ENCODE data around the gene HELB. TPM values are rescaled to one million over a fixed set of nuclear protein-coding genes. Genes with fewer than 3 reads are reported as not detected.
A peak's percentile ranks its signal among the peaks of the same experiment; 100 is the strongest.

The HELB gene
- total RNA-seq, 2 donors from 2014 or later = 29.7 to 31.9 TPM

DNA sequence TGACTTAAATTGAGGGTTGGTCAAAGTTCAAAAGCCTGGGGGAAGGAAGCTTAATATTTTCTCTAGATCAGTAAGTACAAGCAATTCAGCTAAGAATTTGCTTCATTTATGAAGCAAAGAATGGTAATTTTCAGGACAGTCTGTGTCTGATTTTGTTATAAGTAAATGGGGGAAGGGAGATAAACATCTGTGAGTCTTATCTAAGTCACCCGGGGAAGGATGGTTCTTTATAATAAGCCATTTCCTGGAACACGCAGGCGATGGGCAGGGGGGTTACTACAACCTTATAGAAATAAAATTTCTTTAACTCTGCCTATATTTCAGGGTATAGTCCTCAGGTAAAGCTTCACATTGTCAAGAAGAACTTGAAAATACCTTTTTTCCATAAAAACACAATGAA, 42.9 kb downstream of the HELB start:
- Mint-ChIP-seq H3K9me3 (peaks cover 0 to 2% of the 10 kb centered on the region in 2 donors), H3K4me1 (ENCODE audit: low read depth) (peaks cover 45% of the 10 kb centered on the region), H3K27me3 (ENCODE audit: low read depth) (no peaks in the 10 kb centered on the region), H3K36me3 (ENCODE audit: insufficient read depth in 2 of 2) (peaks cover 25 to 42% of the 10 kb centered on the region in 2 donors), H3K4me3 (peak overlapping the region; percentile 40 to 53), H3K27ac (peak overlapping the region; percentile 98)
- DNase-seq (no peak), ATAC-seq (replicated peaks in 1 of 2) (no peak)

DNA sequence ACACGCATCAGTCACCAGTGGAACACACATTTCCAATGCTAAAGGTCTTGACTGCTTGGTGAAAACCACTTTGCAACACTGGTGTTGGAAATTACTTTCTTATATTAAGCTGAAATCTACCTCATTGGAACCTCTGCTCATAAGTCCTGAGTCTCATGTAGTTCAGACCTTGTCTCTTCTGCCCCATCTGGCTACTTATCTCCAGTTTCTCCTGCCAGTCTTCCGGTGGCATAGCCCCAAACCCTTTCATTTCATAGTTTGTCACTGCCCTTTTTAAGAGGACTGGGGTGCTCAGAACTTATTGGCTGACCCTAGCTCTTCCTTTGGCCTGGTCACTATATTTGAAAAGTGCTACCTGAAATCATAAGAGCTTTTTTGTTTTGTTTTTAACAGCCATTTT, 43.7 kb downstream of the HELB start:
- Mint-ChIP-seq H3K4me3 (no peak overlapping the region), H3K27me3 (ENCODE audit: low read depth) (no peaks in the 10 kb centered on the region), H3K36me3 (ENCODE audit: insufficient read depth in 2 of 2) (peaks cover 21 to 40% of the 10 kb centered on the region in 2 donors), H3K4me1 (ENCODE audit: low read depth) (peaks cover 43% of the 10 kb centered on the region), H3K9me3 (peaks cover 0 to 2% of the 10 kb centered on the region in 2 donors), H3K27ac (peak overlapping the region; percentile 98)
- ATAC-seq (replicated peaks in 1 of 2) = no peak
- DNase-seq = no peak

DNA sequence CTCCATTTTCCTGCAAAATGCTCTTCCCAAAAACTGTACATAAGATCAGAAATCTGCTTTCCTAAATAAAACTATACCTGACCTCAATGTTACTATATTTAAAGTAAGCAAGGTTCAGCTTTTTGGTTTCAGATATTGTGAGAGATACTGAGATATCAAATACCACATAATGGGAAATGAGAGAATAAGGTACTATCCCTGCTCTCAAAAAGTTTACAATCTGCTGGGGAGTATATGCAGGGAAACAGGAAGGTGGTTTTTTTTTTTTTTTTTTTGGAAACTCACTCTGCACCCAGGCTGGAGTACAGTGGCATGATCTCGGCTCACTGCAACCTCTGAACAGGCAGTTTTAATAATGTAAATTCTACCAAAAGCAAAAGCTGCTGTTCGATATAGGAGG, 49.0 kb downstream of the HELB start:
- peaks cover 8% of the 10 kb centered on the region for H3K4me1 Mint-ChIP-seq (ENCODE audit: low read depth)
- H3K4me3 Mint-ChIP-seq = no peak overlapping the region
- ATAC-seq (replicated peaks in 1 of 2) (no peak), DNase-seq (no peak)
- peaks cover 3 to 11% of the 10 kb centered on the region in 2 donors for H3K36me3 Mint-ChIP-seq (ENCODE audit: insufficient read depth in 2 of 2)
- H3K27me3 Mint-ChIP-seq (ENCODE audit: low read depth) = no peaks in the 10 kb centered on the region
- H3K9me3 Mint-ChIP-seq = no peaks in the 10 kb centered on the region
- H3K27ac Mint-ChIP-seq = no peak overlapping the region

DNA sequence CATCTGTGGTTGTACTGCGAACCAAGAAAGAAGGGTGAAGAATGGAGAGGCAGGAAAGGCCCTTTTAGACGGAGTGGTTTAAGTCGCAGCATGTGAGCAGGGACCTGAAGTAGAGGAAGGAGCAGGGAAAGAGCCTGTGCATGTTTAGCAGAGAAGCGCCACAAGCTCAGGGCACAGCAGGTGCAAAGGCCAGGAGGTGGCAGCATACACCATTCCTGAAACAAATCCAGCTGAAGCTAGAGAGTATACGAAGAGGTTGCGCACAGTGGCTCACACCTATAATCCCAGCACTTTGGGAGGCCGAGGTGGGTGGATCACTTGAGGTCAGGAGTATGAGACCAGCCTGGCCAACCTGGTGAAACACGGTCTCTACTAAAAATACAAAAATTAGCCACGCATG, 49.9 kb downstream of the HELB start:
- Mint-ChIP-seq H3K27ac (no peak overlapping the region), H3K36me3 (ENCODE audit: insufficient read depth in 2 of 2) (peaks cover 3 to 11% of the 10 kb centered on the region in 2 donors), H3K4me3 (no peak overlapping the region), H3K9me3 (no peaks in the 10 kb centered on the region), H3K27me3 (ENCODE audit: low read depth) (no peaks in the 10 kb centered on the region), H3K4me1 (ENCODE audit: low read depth) (no peaks in the 10 kb centered on the region)
- no peak for DNase-seq
- ATAC-seq (replicated peaks in 1 of 2) = no peak

DNA sequence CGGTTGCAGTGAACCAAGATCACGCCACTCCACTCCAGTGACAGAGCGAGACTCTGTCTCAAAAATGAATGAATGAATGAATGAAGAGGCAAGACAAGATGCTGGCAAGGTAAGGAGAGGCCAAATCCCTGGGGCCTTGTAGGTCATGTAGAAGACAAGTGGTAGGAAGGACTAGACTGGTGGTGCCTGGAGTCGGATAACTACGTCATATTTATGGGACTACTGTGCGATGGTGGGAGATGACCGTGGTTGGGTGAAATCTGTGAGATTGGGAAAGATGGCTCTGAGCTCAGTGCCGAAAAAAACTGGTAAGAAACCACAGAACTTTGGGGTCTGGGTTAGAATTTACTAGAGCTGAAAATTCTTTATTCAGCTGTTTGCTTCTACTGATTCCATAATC, 50.6 kb downstream of the HELB start:
- ATAC-seq (replicated peaks in 1 of 2) (no peak), DNase-seq (no peak)
- H3K27me3 Mint-ChIP-seq (ENCODE audit: low read depth) = no peaks in the 10 kb centered on the region
- H3K27ac Mint-ChIP-seq = no peak overlapping the region
- H3K9me3 Mint-ChIP-seq = no peaks in the 10 kb centered on the region
- no peaks in the 10 kb centered on the region for H3K4me1 Mint-ChIP-seq (ENCODE audit: low read depth)
- peaks cover 3 to 11% of the 10 kb centered on the region in 2 donors for H3K36me3 Mint-ChIP-seq (ENCODE audit: insufficient read depth in 2 of 2)
- no peak overlapping the region for H3K4me3 Mint-ChIP-seq

DNA sequence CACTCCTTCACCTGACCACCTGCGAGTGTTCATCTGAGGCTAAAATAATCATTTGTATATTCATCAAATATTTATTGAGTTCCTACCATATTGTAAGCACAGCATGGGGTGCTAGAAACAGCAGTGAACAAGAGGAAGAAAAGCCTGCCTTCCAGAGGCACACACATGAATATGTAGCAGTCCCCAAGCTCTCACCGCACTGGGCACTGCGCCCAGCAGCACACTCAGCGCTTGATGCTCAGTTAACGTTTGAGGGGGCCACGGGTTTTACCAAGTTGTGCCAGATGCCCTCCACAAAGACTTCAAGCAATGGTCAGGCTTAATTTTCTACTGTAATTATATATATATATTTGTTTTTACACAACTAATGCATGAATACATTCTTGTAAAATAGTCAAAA, 52.0 kb downstream of the HELB start:
- ATAC-seq (replicated peaks in 1 of 2) (no peak), DNase-seq (no peak)
- Mint-ChIP-seq H3K27me3 (ENCODE audit: low read depth) (no peaks in the 10 kb centered on the region), H3K4me1 (ENCODE audit: low read depth) (no peaks in the 10 kb centered on the region), H3K9me3 (no peaks in the 10 kb centered on the region), H3K27ac (no peak overlapping the region), H3K4me3 (no peak overlapping the region), H3K36me3 (ENCODE audit: insufficient read depth in 2 of 2) (peaks cover 3 to 11% of the 10 kb centered on the region in 2 donors)

DNA sequence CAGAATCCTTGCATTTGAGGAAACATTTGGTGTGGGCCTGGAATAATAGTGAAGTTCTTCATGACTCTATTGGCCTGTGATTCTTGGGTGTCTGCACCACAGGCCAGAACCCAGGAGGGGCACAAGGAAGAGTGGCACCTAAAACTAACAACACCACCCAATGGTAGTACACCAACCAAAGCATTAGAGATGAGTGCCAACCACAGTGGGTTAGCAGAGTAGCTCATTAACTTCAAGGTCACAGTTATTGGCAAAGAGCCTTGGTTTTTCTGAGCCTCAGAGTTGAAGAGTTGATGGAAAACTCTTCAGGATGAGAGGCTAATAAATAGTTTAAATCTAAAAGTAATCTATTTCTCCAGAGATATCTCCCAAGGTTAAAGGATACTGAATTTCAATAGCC, 57.0 kb downstream of the HELB start:
- no peaks in the 10 kb centered on the region for H3K27me3 Mint-ChIP-seq (ENCODE audit: low read depth)
- H3K4me1 Mint-ChIP-seq (ENCODE audit: low read depth) = no peaks in the 10 kb centered on the region
- DNase-seq = no peak
- ATAC-seq (replicated peaks in 1 of 2) = no peak
- peaks cover 0 to 2% of the 10 kb centered on the region in 2 donors for H3K36me3 Mint-ChIP-seq (ENCODE audit: insufficient read depth in 2 of 2)
- no peak overlapping the region for H3K4me3 Mint-ChIP-seq
- no peak overlapping the region for H3K27ac Mint-ChIP-seq
- H3K9me3 Mint-ChIP-seq = no peaks in the 10 kb centered on the region

DNA sequence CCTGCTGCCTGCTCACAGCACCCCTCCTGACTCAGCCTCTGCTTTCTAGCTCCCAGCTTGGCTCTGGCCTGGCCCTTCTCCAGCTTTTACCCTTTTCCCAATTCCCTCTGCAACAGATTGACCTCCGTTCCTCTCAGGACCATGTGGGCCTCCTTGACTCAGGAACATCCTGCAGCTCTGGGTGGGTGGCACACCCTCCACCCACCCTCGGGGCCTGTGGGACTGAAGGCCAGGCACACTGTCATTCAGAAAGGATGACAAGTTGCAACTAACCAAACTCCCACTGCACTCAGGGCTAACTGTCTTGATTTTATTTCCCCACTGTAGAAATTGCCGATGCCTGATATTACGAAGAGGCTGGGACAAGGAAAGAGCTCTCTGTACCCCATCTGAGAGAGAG, 59.4 kb downstream of the HELB start:
- Mint-ChIP-seq H3K36me3 (ENCODE audit: insufficient read depth in 2 of 2) (peaks cover 0 to 2% of the 10 kb centered on the region in 2 donors), H3K4me1 (ENCODE audit: low read depth) (no peaks in the 10 kb centered on the region), H3K27me3 (ENCODE audit: low read depth) (no peaks in the 10 kb centered on the region), H3K27ac (no peak overlapping the region), H3K9me3 (no peaks in the 10 kb centered on the region), H3K4me3 (no peak overlapping the region)
- no peak for DNase-seq
- no peak for ATAC-seq (replicated peaks in 1 of 2)

DNA sequence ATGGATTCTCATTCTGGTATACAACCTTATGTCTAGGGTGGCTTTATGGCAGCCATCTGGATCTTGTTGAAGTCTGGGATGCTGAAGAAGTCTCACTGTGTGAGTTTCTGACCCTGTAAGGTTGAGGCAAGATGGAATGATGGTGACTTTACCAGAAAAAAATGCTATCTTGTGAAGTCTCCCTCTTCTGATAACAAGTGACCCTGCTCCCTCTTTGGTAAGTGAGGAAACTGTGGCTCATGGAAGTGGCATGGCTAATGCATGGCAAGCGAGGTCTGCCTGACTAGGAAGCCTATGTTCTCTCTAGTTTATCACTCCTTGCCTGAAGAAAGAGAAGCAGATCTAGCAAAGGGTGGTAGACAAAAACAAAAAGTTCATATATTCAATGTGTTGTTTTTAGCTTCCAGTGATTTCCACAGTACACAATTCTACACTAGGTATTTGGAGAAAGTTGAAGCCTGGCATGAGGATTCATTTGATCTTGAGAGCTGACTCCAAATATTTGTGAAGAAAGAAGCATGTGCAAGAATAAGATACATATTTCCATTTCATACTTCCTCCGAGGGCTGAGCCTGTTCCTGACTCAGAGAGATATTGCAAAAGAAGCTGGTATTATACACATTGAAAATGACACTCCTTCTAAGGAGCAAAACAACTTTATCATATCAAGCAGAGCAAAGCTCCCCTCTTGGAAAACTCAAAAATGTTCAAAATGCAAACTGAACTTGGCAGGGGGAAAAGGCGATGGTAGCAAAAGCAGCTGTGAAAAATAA, 63.6 kb downstream of the HELB start:
- H3K4me1 Mint-ChIP-seq (ENCODE audit: low read depth) = no peaks in the 10 kb centered on the region
- ATAC-seq (replicated peaks in 1 of 2) (no peak), DNase-seq (no peak)
- no peaks in the 10 kb centered on the region for H3K9me3 Mint-ChIP-seq
- H3K4me3 Mint-ChIP-seq = no peak overlapping the region
- no peaks in the 10 kb centered on the region for H3K27me3 Mint-ChIP-seq (ENCODE audit: low read depth)
- H3K36me3 Mint-ChIP-seq (ENCODE audit: insufficient read depth in 2 of 2) = peaks cover 0 to 2% of the 10 kb centered on the region in 2 donors
- no peak overlapping the region for H3K27ac Mint-ChIP-seq

DNA sequence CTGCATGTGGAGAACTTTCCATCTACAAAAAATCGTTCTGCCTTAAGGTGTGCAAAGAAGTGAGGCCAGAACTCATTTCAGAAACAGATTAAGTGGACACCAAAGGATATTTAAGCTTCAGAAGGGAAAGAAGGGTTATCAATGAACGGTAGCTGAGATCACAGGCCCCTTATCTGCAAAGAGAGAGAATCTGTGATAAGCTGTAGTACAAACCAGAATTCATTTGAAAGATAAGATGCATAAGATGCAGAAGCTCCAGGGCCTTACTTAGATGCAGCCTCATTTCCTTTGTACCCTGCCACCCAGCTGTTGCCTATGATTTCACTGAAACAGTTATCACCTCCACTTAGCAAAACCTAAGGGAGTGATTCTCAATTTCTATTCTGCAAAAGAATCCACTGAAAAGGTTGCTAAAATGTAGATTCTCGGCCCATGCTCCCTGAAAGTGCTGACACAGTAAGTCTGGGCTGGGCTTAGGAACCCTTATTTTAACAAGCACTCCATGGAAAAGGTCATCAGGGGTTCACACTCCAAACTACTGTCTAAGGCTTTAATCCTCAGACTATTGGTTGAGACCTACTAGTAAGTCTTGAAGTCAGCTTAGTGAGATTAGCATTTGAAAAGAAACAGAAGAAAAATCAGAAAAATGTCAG, 64.8 kb downstream of the HELB start:
- H3K9me3 Mint-ChIP-seq = no peaks in the 10 kb centered on the region
- H3K36me3 Mint-ChIP-seq (ENCODE audit: insufficient read depth in 2 of 2) = peaks cover 0 to 2% of the 10 kb centered on the region in 2 donors
- no peak overlapping the region for H3K27ac Mint-ChIP-seq
- H3K4me1 Mint-ChIP-seq (ENCODE audit: low read depth) = no peaks in the 10 kb centered on the region
- ATAC-seq (replicated peaks in 1 of 2) (no peak), DNase-seq (no peak)
- H3K4me3 Mint-ChIP-seq = no peak overlapping the region
- H3K27me3 Mint-ChIP-seq (ENCODE audit: low read depth) = no peaks in the 10 kb centered on the region

DNA sequence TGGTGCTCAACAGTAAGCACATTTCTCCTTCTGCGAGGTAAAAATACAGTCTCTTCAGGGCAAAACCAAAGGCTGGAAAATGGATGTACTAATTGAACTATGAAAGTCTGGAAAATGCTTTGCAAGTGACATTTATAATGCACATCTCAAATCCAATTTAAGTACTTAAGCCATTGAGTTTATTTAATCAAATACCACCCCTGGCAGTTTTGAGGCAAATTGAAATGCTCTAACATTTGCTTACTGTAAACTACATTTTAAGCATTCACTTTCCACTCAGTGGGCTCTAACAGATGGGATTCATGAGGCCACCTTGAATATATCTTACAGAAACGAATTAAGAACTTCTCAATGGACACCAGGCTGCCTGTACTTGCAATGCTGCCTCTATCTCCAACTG, 69.7 kb downstream of the HELB start:
- no peaks in the 10 kb centered on the region for H3K27me3 Mint-ChIP-seq (ENCODE audit: low read depth)
- no peaks in the 10 kb centered on the region for H3K9me3 Mint-ChIP-seq
- DNase-seq (no peak), ATAC-seq (replicated peaks in 1 of 2) (no peak)
- no peaks in the 10 kb centered on the region for H3K4me1 Mint-ChIP-seq (ENCODE audit: low read depth)
- no peak overlapping the region for H3K4me3 Mint-ChIP-seq
- peak overlapping the region; percentile 33 for H3K27ac Mint-ChIP-seq
- H3K36me3 Mint-ChIP-seq (ENCODE audit: insufficient read depth in 2 of 2) = peaks cover 0 to 4% of the 10 kb centered on the region in 2 donors

DNA sequence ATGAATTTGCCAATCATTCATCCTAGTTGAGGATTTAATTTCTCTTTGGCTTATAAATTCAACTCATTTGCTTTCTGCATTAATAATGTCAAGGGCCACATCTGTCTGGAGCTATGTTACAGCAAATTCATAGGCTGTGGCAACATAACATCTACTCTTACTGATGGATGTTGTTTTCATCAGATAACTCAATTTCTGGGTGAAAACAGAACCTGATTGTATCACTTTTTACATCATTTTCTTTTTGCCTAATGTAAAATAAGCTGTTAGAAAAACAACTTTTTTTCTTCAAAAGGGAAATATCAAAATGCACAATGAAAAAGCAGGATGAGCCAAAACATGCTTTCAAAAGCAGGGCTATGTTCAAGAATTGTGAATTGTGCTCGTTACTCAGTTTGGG, 73.3 kb downstream of the HELB start:
- no peaks in the 10 kb centered on the region for H3K9me3 Mint-ChIP-seq
- peaks cover 0 to 4% of the 10 kb centered on the region in 2 donors for H3K36me3 Mint-ChIP-seq (ENCODE audit: insufficient read depth in 2 of 2)
- H3K27me3 Mint-ChIP-seq (ENCODE audit: low read depth) = no peaks in the 10 kb centered on the region
- DNase-seq (no peak), ATAC-seq (replicated peaks in 1 of 2) (no peak)
- H3K4me3 Mint-ChIP-seq = no peak overlapping the region
- no peaks in the 10 kb centered on the region for H3K4me1 Mint-ChIP-seq (ENCODE audit: low read depth)
- H3K27ac Mint-ChIP-seq = no peak overlapping the region

DNA sequence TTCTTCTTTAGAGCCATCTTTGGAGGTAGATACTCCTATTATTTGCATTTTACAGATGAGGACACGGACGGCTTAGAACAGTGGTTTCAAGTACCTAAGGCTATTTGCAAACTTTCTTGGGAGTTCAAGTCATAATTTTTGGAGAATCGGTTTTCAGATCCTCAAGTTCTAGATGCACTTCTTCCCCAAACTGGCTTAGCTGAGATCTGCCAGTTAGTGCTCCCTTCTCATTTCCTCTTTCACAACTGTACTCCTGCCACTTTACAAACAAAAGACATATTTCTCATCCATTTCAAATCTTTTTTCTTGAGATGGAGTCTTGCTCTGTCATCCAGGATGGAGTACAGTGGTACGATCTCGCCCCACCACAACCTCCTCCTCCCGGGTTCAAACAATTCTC, 77.3 kb downstream of the HELB start:
- Mint-ChIP-seq H3K27me3 (ENCODE audit: low read depth) (no peaks in the 10 kb centered on the region), H3K9me3 (no peaks in the 10 kb centered on the region), H3K4me3 (no peak overlapping the region), H3K36me3 (ENCODE audit: insufficient read depth in 2 of 2) (peaks cover 0 to 4% of the 10 kb centered on the region in 2 donors), H3K4me1 (ENCODE audit: low read depth) (no peaks in the 10 kb centered on the region), H3K27ac (no peak overlapping the region)
- DNase-seq (no peak), ATAC-seq (replicated peaks in 1 of 2) (no peak)

All from activated T-cell treated with anti-CD3 and anti-CD28 coated beads, Interleukin-2, amount 50 U/mL, for 72 hours (primary cell).